Gastrocnemius medialis (tissue), 4 donors: ENCODE measurements around the gene PLPP3.

Source experiments
- POLR2A ChIP-seq, 2 donors: fragments of 450-650 bp; IDR thresholded peaks; one replicate each; pipeline ENCODE4 v1.6.1; 2017; ENCODE audit warnings: antibody characterized with exemption in 2 of 2, mild to moderate bottlenecking in 2 of 2, moderate library complexity in 2 of 2
- TF ChIP-seq, protein P1 (sequence below), 5 experiments: fragments of 450-650 bp in 3 of 5; fragments of 200-600 bp in 2 of 5; sonication (generic) in 2 of 5; IDR thresholded peaks in 4 of 5; conservative IDR thresholded peaks in 1 of 5; 1 replicate in 4 of 5; 2 replicates in 1 of 5; pipeline ENCODE4 v1.5.1; 2016 to 2019; ENCODE audit warnings: antibody characterized with exemption in 5 of 5, mild to moderate bottlenecking in 3 of 5, moderate library complexity in 3 of 5

DNA sequence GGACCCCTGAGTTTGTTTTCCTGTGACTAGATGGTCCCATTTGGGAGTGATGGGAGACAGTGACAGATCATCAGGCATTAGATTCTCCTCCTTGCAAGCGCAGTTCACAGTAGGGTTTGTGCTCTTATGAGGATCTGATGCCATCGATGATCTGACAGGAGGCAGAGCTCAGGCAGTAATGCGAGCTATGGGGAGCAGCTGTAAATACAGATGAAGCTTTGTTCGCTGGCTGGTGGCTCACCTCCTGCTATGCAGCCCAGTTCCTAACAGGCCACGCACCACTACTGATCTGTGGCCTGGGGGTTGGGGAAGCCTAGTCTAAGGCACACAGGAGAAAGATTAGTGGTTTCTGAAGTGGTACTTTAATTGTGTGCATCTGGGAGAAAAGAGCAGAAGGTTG lies 7.1 kb upstream of the PLPP3 start:
- TF ChIP-seq POLR2A (IDR thresholded peaks at IDR 0.05), result no peak
- TF ChIP-seq, protein P1, sequence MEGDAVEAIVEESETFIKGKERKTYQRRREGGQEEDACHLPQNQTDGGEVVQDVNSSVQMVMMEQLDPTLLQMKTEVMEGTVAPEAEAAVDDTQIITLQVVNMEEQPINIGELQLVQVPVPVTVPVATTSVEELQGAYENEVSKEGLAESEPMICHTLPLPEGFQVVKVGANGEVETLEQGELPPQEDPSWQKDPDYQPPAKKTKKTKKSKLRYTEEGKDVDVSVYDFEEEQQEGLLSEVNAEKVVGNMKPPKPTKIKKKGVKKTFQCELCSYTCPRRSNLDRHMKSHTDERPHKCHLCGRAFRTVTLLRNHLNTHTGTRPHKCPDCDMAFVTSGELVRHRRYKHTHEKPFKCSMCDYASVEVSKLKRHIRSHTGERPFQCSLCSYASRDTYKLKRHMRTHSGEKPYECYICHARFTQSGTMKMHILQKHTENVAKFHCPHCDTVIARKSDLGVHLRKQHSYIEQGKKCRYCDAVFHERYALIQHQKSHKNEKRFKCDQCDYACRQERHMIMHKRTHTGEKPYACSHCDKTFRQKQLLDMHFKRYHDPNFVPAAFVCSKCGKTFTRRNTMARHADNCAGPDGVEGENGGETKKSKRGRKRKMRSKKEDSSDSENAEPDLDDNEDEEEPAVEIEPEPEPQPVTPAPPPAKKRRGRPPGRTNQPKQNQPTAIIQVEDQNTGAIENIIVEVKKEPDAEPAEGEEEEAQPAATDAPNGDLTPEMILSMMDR (IDR thresholded peaks at IDR 0.05 in 4 of 5, conservative IDR thresholded peaks at IDR 0.05 in 1 of 5), result no peak
